Esophagus squamous epithelium (tissue), 5 donors: ENCODE data around the gene MRO. TPM values are rescaled to one million over a fixed set of nuclear protein-coding genes. Genes with fewer than 3 reads are reported as not detected.
A peak's percentile ranks its signal among the peaks of the same experiment; 100 is the strongest.

Experiments
- DNase-seq: peaks from one replicate; lab custom pipeline; 2025; lab: John Stamatoyannopoulos, UW
- H3K27ac ChIP-seq, 4 donors: fragments of 200-600 bp; sonication (generic); one replicate each; pipeline ENCODE4 v1.5.1; 2016 to 2019; ENCODE audit warnings: mild to moderate bottlenecking in 1 of 4
- H3K27me3 ChIP-seq, 4 donors: fragments of 200-600 bp; sonication (generic); 1 replicate in 3 of 4; 2 replicates in 1 of 4; pipeline versions ENCODE4 v1.5.1 to v1.6.0; 2017 to 2021; ENCODE audit warnings: antibody characterized with exemption in 1 of 4
- H3K36me3 ChIP-seq, 3 donors: fragments of 200-600 bp; sonication (generic); one replicate each; pipeline ENCODE4 v1.5.1; 2016 to 2019
- H3K4me1 ChIP-seq, 3 donors: fragments of 200-600 bp; sonication (generic); one replicate each; pipeline ENCODE4 v1.5.1; 2017 to 2019
- H3K4me3 ChIP-seq, 4 donors: fragments of 200-600 bp; sonication (generic); 1 replicate in 3 of 4; 2 replicates in 1 of 4; pipeline ENCODE4 v1.5.1; 2016 to 2019; ENCODE audit warnings: mild to moderate bottlenecking in 2 of 4, moderate library complexity in 1 of 4
- H3K9me3 ChIP-seq, 3 donors: fragments of 200-600 bp; sonication (generic); one replicate each; pipeline ENCODE4 v1.5.1; 2016 to 2019
- POLR2A ChIP-seq, 4 donors: fragments of 450-650 bp; IDR thresholded peaks; one replicate each; pipeline ENCODE4 v1.6.1; 2017; ENCODE audit warnings: antibody characterized with exemption in 4 of 4, mild to moderate bottlenecking in 4 of 4, moderate library complexity in 3 of 4
- WGBS, 2 donors: methylation state at CpG; one replicate each; pipeline ENCODE4 v1.1.5; 2018; 5-methylcytosine and 5-hydroxymethylcytosine counted together
- intact Hi-C: fragments of 100-400 bp; cut with DNase I; formaldehyde crosslinking; loops from one replicate; pipeline ENCODE4 v1.15.0; 2022
- total RNA-seq, 4 donors: library from RNA; depleted of rRNA; stranded (reverse); fragments of >200 nt; gene quantifications; one replicate each; pipeline ENCODE4 v1.1.0, GENCODE V29; 2016
- TF ChIP-seq, protein P1 (sequence below), 6 experiments: fragments of 450-650 bp in 4 of 6; fragments of 200-600 bp in 2 of 6; sonication (generic) in 2 of 6; IDR thresholded peaks; one replicate each; pipeline ENCODE4 v1.5.1; 2016 to 2019; ENCODE audit warnings: antibody characterized with exemption in 6 of 6, mild to moderate bottlenecking in 4 of 6, moderate library complexity in 4 of 6
- donor health status: DM: yes; HTN: yes; CAD: no.

Gene MRO
- total RNA-seq, 4 donors from 2014 or later = 0.13 to 1.7 (median 0.83) TPM

DNA sequence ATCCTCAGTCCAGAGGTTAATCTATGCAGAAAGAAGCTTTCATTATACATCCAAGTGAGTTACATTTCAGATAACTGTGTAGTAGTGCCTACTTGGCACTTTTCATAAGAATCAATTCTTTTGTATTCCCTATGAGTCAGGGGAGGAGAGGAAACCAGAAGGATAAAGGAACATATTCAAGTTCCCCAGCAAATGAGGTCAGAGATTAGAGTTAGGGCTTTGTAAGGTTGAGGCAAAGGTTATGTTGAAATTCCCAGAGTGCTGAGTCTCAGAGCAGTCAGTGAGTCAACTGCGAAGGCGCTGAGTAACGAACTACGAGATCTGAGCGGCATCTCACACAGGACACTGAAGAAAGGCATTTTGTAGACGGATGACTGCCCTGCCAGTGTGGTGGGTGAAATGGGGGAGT lies 34.1 kb upstream of the MRO start:
- Histone ChIP-seq H3K36me3 (no peaks in the 10 kb centered on the region), H3K4me3 (no peak overlapping the region), H3K9me3 (no peaks in the 10 kb centered on the region), H3K4me1 (peaks cover 3 to 21% (median 5%) of the 10 kb centered on the region in 3 donors), H3K27ac (peak overlapping the region; percentile 47 to 73 (median 65)), H3K27me3 (no peaks in the 10 kb centered on the region)
- no peak for DNase-seq
- intact Hi-C loops = no loop called here
- TF ChIP-seq, protein P1, sequence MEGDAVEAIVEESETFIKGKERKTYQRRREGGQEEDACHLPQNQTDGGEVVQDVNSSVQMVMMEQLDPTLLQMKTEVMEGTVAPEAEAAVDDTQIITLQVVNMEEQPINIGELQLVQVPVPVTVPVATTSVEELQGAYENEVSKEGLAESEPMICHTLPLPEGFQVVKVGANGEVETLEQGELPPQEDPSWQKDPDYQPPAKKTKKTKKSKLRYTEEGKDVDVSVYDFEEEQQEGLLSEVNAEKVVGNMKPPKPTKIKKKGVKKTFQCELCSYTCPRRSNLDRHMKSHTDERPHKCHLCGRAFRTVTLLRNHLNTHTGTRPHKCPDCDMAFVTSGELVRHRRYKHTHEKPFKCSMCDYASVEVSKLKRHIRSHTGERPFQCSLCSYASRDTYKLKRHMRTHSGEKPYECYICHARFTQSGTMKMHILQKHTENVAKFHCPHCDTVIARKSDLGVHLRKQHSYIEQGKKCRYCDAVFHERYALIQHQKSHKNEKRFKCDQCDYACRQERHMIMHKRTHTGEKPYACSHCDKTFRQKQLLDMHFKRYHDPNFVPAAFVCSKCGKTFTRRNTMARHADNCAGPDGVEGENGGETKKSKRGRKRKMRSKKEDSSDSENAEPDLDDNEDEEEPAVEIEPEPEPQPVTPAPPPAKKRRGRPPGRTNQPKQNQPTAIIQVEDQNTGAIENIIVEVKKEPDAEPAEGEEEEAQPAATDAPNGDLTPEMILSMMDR (IDR thresholded peaks at IDR 0.05) = no peak
- no peak for TF ChIP-seq POLR2A (IDR thresholded peaks at IDR 0.05)
- 60 to 71% methylated on average over 6 of the region's 6 CpGs for WGBS, 2 donors

DNA sequence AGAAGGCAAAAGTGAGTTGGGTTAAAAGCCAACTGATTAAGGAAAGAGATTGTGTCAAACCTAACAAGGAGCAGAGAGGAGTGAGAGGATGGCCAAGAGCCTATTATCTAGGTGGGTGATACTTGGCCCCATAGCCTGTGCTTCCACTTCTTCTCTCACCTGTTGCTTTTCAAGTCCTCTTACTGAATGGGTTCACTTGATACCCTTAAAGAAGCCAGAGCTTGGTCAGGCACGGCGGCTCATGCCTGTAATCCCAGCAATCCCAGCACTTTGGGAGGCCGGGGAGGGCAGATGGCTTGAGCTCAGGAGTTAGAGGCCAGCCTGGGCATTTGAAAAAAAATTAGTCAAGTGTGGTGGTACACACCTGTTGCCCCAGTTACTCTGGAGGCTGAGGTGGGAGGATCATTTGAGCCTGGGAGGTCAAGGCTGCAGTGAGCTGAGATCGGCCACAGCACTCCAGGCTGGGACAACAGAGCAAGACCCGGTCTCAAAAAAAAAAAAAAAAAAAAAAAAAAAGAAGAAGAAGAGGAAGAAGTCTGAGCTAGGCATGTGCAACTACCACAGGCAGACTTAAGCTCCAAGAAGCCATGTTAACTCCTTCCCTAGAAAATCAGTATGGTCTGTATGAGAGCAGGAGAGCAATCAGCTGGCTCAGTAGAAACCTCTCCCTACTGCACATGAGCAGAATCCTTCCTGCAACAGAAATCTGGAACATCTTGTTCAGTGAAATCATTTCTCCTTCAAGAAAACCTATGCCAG lies 30.7 kb upstream of the MRO start:
- WGBS, 2 donors = 83 to 84% methylated on average over 2 to 4 of the region's 5 CpGs
- no peak for TF ChIP-seq POLR2A (IDR thresholded peaks at IDR 0.05)
- TF ChIP-seq, protein P1 (IDR thresholded peaks at IDR 0.05) = no peak
- peaks cover 3 to 21% (median 5%) of the 10 kb centered on the region in 3 donors for H3K4me1 ChIP-seq
- H3K27me3 ChIP-seq = no peaks in the 10 kb centered on the region
- H3K27ac ChIP-seq = no peak overlapping the region
- no peak for DNase-seq
- intact Hi-C loops = no loop called here
- H3K36me3 ChIP-seq = no peaks in the 10 kb centered on the region
- no peaks in the 10 kb centered on the region for H3K9me3 ChIP-seq
- H3K4me3 ChIP-seq = no peak overlapping the region

DNA sequence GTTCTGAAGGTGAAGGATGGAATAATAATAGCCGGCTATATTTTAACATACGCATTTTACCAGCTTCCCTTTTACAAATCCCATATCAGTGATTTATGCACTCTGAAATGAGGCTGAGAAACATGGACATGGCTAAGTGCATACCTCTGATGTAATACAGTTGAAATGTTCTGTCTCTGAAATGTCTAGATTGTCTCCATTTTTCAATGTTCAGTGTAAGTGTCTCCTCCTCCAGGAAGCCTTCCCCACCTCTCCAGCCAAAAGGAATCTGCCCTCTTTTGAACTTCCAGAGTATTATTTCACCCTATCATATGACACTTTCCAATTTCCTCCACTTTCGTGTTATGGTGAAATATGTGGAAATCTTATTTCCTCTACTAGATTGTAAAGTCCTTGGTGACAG lies 29.6 kb upstream of the MRO start:
- intact Hi-C loops = no loop called here
- TF ChIP-seq POLR2A (IDR thresholded peaks at IDR 0.05) = no peak
- TF ChIP-seq, protein P1 (IDR thresholded peaks at IDR 0.05) = no peak

GRCh38 chr18:50848991-50849390 lies 29.2 kb upstream of the MRO start:
- Histone ChIP-seq H3K27ac (no peak overlapping the region), H3K4me1 (peaks cover 0 to 9% (median 3%) of the 10 kb centered on the region in 3 donors), H3K9me3 (no peaks in the 10 kb centered on the region), H3K36me3 (no peaks in the 10 kb centered on the region), H3K4me3 (no peak overlapping the region), H3K27me3 (no peaks in the 10 kb centered on the region)
- intact Hi-C loops = no loop called here
- 74 to 90% methylated on average over 1 of the region's 1 CpG for WGBS, 2 donors
- no peak for TF ChIP-seq POLR2A (IDR thresholded peaks at IDR 0.05)
- TF ChIP-seq, protein P1 (IDR thresholded peaks at IDR 0.05) = no peak
- no peak for DNase-seq

More for the DNA sequence above, 29.6 kb upstream of the MRO start:
- 72 to 79% methylated on average over 3 of the region's 3 CpGs for WGBS, 2 donors
- no peak for DNase-seq
- H3K4me3 ChIP-seq = no peak overlapping the region
- peaks cover 3 to 14% (median 3%) of the 10 kb centered on the region in 3 donors for H3K4me1 ChIP-seq
- no peaks in the 10 kb centered on the region for H3K36me3 ChIP-seq
- H3K9me3 ChIP-seq = no peaks in the 10 kb centered on the region
- H3K27ac ChIP-seq = no peak overlapping the region
- no peaks in the 10 kb centered on the region for H3K27me3 ChIP-seq

DNA sequence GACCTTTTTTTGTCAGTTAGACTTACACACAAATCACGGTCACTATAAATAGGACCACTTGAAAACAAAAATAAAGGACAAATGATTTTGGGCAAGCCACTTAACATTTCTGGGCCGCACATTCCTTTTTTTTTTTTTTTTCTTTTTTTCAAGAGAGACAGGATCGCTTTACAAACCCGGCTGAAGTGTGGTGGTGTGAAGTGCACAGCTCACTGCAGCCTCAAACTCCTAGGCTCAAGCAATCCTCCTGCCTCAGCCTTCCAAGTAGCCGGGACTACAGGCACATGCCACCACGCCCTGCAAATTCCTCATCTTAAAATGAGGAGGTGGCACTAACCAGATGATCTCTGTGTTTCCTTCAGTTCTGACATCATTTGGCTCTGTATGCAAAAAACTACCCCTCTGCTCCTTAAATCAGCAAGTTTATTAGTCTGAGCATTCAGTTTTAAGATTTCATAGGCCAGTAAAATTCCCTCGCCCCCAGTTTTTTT lies 28.3 kb upstream of the MRO start:
- 78 to 81% methylated on average over 7 of the region's 7 CpGs for WGBS, 2 donors
- intact Hi-C loops = no loop called here
- no peak for TF ChIP-seq POLR2A (IDR thresholded peaks at IDR 0.05)
- TF ChIP-seq, protein P1 (IDR thresholded peaks at IDR 0.05) = no peak

More for the DNA sequence above, 28.3 kb upstream of the MRO start:
- Histone ChIP-seq H3K4me1 (peaks cover 0 to 2% (median 0%) of the 10 kb centered on the region in 3 donors), H3K27me3 (no peaks in the 10 kb centered on the region), H3K4me3 (no peak overlapping the region), H3K36me3 (no peaks in the 10 kb centered on the region), H3K9me3 (no peaks in the 10 kb centered on the region), H3K27ac (no peak overlapping the region)
- no peak for DNase-seq
